Choroid plexus epithelial cell (primary cell): ENCODE data around the gene STK38L.
A peak's percentile ranks its signal among the peaks of the same experiment; 100 is the strongest.

Experiments
- DNase-seq: peaks from one replicate; pipeline ENCODE4 v3.0.0-alpha.2; 2010; ENCODE audit warnings: low read depth
- H3K4me3 ChIP-seq: 2 replicates; pipeline ENCODE4 v1.5.1; 2011; ENCODE audit warnings: low read depth, mild to moderate bottlenecking, control low read depth, low read length, moderate library complexity
- TF ChIP-seq, protein P1 (sequence below): conservative IDR thresholded peaks from 2 replicates; pipeline ENCODE4 v1.5.1; 2011; ENCODE audit warnings: low read depth, mild to moderate bottlenecking, control low read depth, inconsistent platforms, low read length, moderate library complexity

STK38L gene

GRCh38 chr12:27213830-27214787 is 30.0 kb upstream of the STK38L start:
- no peak overlapping the region for H3K4me3 ChIP-seq
- TF ChIP-seq, protein P1, sequence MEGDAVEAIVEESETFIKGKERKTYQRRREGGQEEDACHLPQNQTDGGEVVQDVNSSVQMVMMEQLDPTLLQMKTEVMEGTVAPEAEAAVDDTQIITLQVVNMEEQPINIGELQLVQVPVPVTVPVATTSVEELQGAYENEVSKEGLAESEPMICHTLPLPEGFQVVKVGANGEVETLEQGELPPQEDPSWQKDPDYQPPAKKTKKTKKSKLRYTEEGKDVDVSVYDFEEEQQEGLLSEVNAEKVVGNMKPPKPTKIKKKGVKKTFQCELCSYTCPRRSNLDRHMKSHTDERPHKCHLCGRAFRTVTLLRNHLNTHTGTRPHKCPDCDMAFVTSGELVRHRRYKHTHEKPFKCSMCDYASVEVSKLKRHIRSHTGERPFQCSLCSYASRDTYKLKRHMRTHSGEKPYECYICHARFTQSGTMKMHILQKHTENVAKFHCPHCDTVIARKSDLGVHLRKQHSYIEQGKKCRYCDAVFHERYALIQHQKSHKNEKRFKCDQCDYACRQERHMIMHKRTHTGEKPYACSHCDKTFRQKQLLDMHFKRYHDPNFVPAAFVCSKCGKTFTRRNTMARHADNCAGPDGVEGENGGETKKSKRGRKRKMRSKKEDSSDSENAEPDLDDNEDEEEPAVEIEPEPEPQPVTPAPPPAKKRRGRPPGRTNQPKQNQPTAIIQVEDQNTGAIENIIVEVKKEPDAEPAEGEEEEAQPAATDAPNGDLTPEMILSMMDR: no peak
- no peak for DNase-seq

DNA sequence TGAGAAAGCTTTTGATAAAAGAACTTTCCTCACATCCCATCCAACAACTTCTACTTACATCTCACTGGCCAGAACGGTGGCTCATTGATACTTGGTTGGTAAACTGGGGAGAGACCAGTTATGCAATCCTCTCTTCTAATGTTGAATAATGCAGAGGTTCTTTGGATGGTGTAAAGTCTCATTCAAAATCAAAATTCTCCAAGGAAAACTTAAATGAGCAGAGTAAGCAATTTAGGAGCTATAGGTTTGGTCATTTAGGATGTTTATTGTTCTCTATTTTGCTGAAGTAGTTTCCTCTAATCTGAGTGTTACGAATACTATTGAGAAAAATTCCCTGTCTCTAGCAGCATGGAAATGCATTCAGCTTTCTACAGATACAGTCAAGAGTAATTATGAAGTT is 26.5 kb upstream of the STK38L start:
- TF ChIP-seq, protein P1: no peak
- no peak for DNase-seq
- H3K4me3 ChIP-seq: no peak overlapping the region

- TF ChIP-seq, protein P1: no peak
- H3K4me3 ChIP-seq: no peak overlapping the region
- DNase-seq: no peak
Measured at GRCh38 chr12:27219693-27220054, 24.4 kb upstream of the STK38L start.

GRCh38 chr12:27220055-27220987 is 23.8 kb upstream of the STK38L start:
- peak; percentile 50 for DNase-seq
- TF ChIP-seq, protein P1: no peak

DNA sequence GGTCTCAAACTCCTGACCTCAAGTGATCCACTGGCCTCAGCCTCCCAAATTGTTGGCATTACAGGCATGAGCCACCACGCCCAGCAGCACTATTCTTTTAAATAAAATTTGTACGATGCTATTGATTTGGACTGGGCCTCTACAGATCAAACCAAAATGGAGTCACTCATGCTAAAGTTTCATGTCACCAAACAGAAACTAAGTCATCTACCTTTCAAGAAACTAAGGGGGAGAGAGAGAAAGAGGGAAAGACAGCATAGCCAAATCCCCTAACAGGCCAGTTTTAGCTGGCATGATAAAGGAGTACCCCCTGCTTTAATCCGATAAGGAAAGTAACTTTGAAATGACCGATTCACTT is 23.1 kb upstream of the STK38L start:
- no peak overlapping the region for H3K4me3 ChIP-seq
- DNase-seq: no peak
- TF ChIP-seq, protein P1: no peak

More at GRCh38 chr12:27220055-27220987, 23.8 kb upstream of the STK38L start:
- no peak overlapping the region for H3K4me3 ChIP-seq

- H3K4me3 ChIP-seq: no peak overlapping the region
- DNase-seq: no peak
- TF ChIP-seq, protein P1: no peak
Measured at GRCh38 chr12:27221625-27222387, 22.3 kb upstream of the STK38L start.
